HEK293T (cell line): ENCODE results near the gene TPPP2.

Experiments used
- ARNT ChIP-seq: fragments of 450-650 bp; IDR thresholded peaks from 2 replicates; pipeline ENCODE4 v1.6.1; 2017; ENCODE audit warnings: mild to moderate bottlenecking
- BHLHE40 ChIP-seq: fragments of 450-650 bp; IDR thresholded peaks from 2 replicates; pipeline ENCODE4 v1.6.1; 2016; ENCODE audit warnings: mild to moderate bottlenecking, moderate library complexity, borderline replicate concordance
- CTBP1 ChIP-seq: fragments of 450-650 bp; IDR thresholded peaks from 2 replicates; pipeline ENCODE4 v1.6.1; 2016; ENCODE audit warnings: borderline replicate concordance
- ELF4 ChIP-seq: fragments of 450-650 bp; IDR thresholded peaks from 2 replicates; pipeline ENCODE4 v1.6.1; 2017; ENCODE audit warnings: antibody characterized with exemption
- FOXA1 ChIP-seq: fragments of 450-650 bp; IDR thresholded peaks from 2 replicates; pipeline ENCODE4 v1.6.1; 2016; ENCODE audit warnings: mild to moderate bottlenecking
- FOXM1 ChIP-seq: fragments of 450-650 bp; IDR thresholded peaks from 2 replicates; pipeline ENCODE4 v1.6.1; 2017; ENCODE audit warnings: mild to moderate bottlenecking, borderline replicate concordance
- HDGF ChIP-seq: fragments of 450-650 bp; IDR thresholded peaks from 2 replicates; pipeline ENCODE4 v1.6.1; 2017; ENCODE audit warnings: antibody characterized with exemption, borderline replicate concordance
- LEF1 ChIP-seq: fragments of 450-650 bp; IDR thresholded peaks from 2 replicates; pipeline ENCODE4 v1.6.1; 2017; ENCODE audit warnings: mild to moderate bottlenecking, borderline replicate concordance
- SP1 ChIP-seq: fragments of 450-650 bp; IDR thresholded peaks from 2 replicates; pipeline ENCODE4 v1.6.1; 2017
- SUZ12 ChIP-seq: fragments of 450-650 bp; IDR thresholded peaks from 2 replicates; pipeline ENCODE4 v1.6.1; 2016; ENCODE audit warnings: mild to moderate bottlenecking
- ZNF384 ChIP-seq: fragments of 450-650 bp; IDR thresholded peaks from 2 replicates; pipeline ENCODE4 v1.6.1; 2016
- TF ChIP-seq, protein P1 (sequence below): fragments of 450-650 bp; IDR thresholded peaks from 2 replicates; pipeline ENCODE4 v1.6.1; 2016

DNA sequence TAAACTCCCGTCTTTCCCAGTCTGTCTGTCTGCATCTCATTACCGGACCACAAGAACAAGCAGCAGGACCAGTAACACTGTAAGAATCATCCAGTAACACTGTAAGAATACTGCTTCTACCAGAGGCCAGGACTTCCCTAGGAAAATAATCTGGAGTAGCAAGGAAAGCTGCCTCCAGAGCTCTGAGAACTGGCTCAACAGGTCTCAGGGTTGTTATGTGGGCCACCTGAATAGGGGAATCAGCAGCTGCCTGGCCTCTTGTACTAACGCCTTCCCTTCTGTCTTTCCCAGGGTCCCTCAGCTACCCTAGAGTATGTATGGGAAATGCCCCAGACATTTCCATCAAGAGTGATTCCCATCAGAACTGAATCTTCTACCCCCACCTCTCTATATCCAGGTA is 31.9 kb upstream of the TPPP2 start:
- TF ChIP-seq CTBP1 (no peak), SUZ12 (no peak), FOXM1 (no peak), HDGF (no peak), ARNT (no peak), SP1 (no peak), BHLHE40 (no peak), LEF1 (no peak), ZNF384 (no peak), FOXA1 (no peak), ELF4 (no peak)
- TF ChIP-seq, protein P1, sequence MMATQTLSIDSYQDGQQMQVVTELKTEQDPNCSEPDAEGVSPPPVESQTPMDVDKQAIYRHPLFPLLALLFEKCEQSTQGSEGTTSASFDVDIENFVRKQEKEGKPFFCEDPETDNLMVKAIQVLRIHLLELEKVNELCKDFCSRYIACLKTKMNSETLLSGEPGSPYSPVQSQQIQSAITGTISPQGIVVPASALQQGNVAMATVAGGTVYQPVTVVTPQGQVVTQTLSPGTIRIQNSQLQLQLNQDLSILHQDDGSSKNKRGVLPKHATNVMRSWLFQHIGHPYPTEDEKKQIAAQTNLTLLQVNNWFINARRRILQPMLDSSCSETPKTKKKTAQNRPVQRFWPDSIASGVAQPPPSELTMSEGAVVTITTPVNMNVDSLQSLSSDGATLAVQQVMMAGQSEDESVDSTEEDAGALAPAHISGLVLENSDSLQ = no peak
